RWPE2 (cell line): ENCODE results near the gene AKAP7.

Experiments used
- ATAC-seq: fragments of 200-7000 bp; cut with Tn5 transposase; 3 replicates; pipeline ENCODE4 v1.9.1; 2021; ENCODE audit warnings: low read depth
- DNase-seq: peaks from one replicate; pipeline ENCODE4 v3.0.0-alpha.2; 2020; ENCODE audit warnings: low spot score
- H3K27ac ChIP-seq: fragments of 450-650 bp; 2 replicates; pipeline ENCODE4 v1.5.1; 2017; ENCODE audit warnings: mild to moderate bottlenecking; ENCODE audit not compliant: poor library complexity, severe bottlenecking
- H3K27me3 ChIP-seq: fragments of 250-450 bp; sonication (Bioruptor Pico); 2 replicates; pipeline ENCODE4 v1.5.1; 2021; ENCODE audit warnings: mild to moderate bottlenecking, moderate library complexity; ENCODE audit not compliant: insufficient read depth, poor library complexity, severe bottlenecking
- H3K36me3 ChIP-seq: fragments of 250-450 bp; sonication (Bioruptor Pico); 2 replicates; pipeline ENCODE4 v1.5.1; 2020; ENCODE audit warnings: low read depth, mild to moderate bottlenecking, moderate library complexity
- H3K4me1 ChIP-seq: fragments of 250-450 bp; sonication (Bioruptor Pico); 2 replicates; pipeline ENCODE4 v1.5.1; 2021; ENCODE audit warnings: mild to moderate bottlenecking, moderate library complexity; ENCODE audit not compliant: insufficient read depth, poor library complexity, severe bottlenecking
- H3K4me3 ChIP-seq: fragments of 250-450 bp; sonication (Bioruptor Pico); 2 replicates; pipeline ENCODE4 v1.5.1; 2021; ENCODE audit warnings: mild to moderate bottlenecking, moderate library complexity; ENCODE audit not compliant: severe bottlenecking
- H3K9me3 ChIP-seq: fragments of 250-450 bp; sonication (Bioruptor Pico); 2 replicates; pipeline ENCODE4 v1.5.1; 2021; ENCODE audit warnings: mild to moderate bottlenecking, moderate library complexity; ENCODE audit not compliant: severe bottlenecking
- CTCF ChIP-seq: fragments of 450-650 bp; IDR thresholded peaks from one replicate; pipeline ENCODE4 v1.5.1; 2017; ENCODE audit warnings: mild to moderate bottlenecking, moderate library complexity; ENCODE audit not compliant: poor library complexity, severe bottlenecking

Gene AKAP7

GRCh38 chr6:131169613-131170012 lies 34.3 kb downstream of the AKAP7 start:
- H3K4me1 ChIP-seq = peaks cover 4% of the 10 kb centered on the region
- ATAC-seq (no peak), DNase-seq (no peak)
- no peak overlapping the region for H3K27ac ChIP-seq
- no peak overlapping the region for H3K4me3 ChIP-seq
- H3K27me3 ChIP-seq = no peaks in the 10 kb centered on the region
- H3K36me3 ChIP-seq = no peaks in the 10 kb centered on the region
- no peak for TF ChIP-seq CTCF
- no peaks in the 10 kb centered on the region for H3K9me3 ChIP-seq

GRCh38 chr6:131172222-131172621 lies 37.0 kb downstream of the AKAP7 start:
- Histone ChIP-seq H3K27me3 (no peaks in the 10 kb centered on the region), H3K4me1 (peaks cover 4% of the 10 kb centered on the region), H3K27ac (no peak overlapping the region), H3K4me3 (no peak overlapping the region), H3K36me3 (no peaks in the 10 kb centered on the region), H3K9me3 (no peaks in the 10 kb centered on the region)
- no peak for TF ChIP-seq CTCF
- peak; percentile 71; the same call in 2 of the 3 replicates for ATAC-seq
- DNase-seq = no peak

GRCh38 chr6:131173680-131174079 lies 38.4 kb downstream of the AKAP7 start:
- ATAC-seq (peak; percentile 33; the same call in 2 of the 3 replicates), DNase-seq (no peak)
- H3K36me3 ChIP-seq = no peaks in the 10 kb centered on the region
- H3K9me3 ChIP-seq = no peaks in the 10 kb centered on the region
- peaks cover 4% of the 10 kb centered on the region for H3K4me1 ChIP-seq
- no peaks in the 10 kb centered on the region for H3K27me3 ChIP-seq
- TF ChIP-seq CTCF = no peak
- no peak overlapping the region for H3K4me3 ChIP-seq
- H3K27ac ChIP-seq = no peak overlapping the region

GRCh38 chr6:131175564-131175963 lies 40.3 kb downstream of the AKAP7 start:
- Histone ChIP-seq H3K9me3 (no peaks in the 10 kb centered on the region), H3K27ac (no peak overlapping the region), H3K36me3 (no peaks in the 10 kb centered on the region), H3K27me3 (no peaks in the 10 kb centered on the region), H3K4me3 (no peak overlapping the region), H3K4me1 (peaks cover 4% of the 10 kb centered on the region)
- no peak for TF ChIP-seq CTCF
- ATAC-seq (no peak), DNase-seq (no peak)

- Histone ChIP-seq H3K27ac (no peak overlapping the region), H3K36me3 (0 out of 2 replicates have a peak, but pooled peaks cover 4% of the 10 kb centered on the region), H3K4me1 (peaks cover 4% of the 10 kb centered on the region), H3K9me3 (no peaks in the 10 kb centered on the region), H3K4me3 (no peak overlapping the region), H3K27me3 (no peaks in the 10 kb centered on the region)
- TF ChIP-seq CTCF = no peak
- DNase-seq (no peak), ATAC-seq (no peak)
These were observed 42.7 kb downstream of the AKAP7 start for GRCh38 chr6:131177996-131178395.
